Fibroblast of mammary gland (primary cell): ENCODE results near the gene MCM9.

Experiments
- DNase-seq: peaks from one replicate; pipeline ENCODE4 v3.0.0-alpha.2; 2010; ENCODE audit warnings: low read depth
- H3K4me3 ChIP-seq: 2 replicates; pipeline ENCODE4 v1.5.1; 2011; ENCODE audit warnings: low read depth, mild to moderate bottlenecking, low read length, moderate library complexity; ENCODE audit not compliant: control insufficient read depth
- TF ChIP-seq, protein P1 (sequence below): conservative IDR thresholded peaks from 2 replicates; pipeline ENCODE4 v1.5.1; 2011; ENCODE audit warnings: low read depth, low read length, inconsistent platforms; ENCODE audit not compliant: control insufficient read depth, insufficient read depth

Gene MCM9

DNA sequence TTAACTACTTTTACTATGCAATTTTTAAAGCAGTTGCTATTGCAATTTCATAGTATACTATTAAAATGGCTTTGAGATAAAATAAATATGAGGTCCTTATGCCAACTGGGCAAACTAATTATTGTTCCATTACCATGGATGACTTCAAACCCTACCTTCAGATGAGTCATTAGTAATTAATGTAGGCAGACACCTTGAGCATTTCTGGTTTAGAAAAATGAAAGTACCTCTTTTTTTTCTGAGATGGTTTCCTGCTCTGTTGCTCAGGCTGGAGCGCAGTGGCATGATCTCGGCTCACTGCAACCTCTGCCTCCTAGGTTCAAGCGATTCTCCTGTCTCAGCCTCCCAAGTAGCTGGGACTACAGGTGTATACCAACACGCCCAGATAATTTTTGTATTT lies 29.1 kb downstream of the MCM9 start:
- TF ChIP-seq, protein P1, sequence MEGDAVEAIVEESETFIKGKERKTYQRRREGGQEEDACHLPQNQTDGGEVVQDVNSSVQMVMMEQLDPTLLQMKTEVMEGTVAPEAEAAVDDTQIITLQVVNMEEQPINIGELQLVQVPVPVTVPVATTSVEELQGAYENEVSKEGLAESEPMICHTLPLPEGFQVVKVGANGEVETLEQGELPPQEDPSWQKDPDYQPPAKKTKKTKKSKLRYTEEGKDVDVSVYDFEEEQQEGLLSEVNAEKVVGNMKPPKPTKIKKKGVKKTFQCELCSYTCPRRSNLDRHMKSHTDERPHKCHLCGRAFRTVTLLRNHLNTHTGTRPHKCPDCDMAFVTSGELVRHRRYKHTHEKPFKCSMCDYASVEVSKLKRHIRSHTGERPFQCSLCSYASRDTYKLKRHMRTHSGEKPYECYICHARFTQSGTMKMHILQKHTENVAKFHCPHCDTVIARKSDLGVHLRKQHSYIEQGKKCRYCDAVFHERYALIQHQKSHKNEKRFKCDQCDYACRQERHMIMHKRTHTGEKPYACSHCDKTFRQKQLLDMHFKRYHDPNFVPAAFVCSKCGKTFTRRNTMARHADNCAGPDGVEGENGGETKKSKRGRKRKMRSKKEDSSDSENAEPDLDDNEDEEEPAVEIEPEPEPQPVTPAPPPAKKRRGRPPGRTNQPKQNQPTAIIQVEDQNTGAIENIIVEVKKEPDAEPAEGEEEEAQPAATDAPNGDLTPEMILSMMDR, result no peak
- DNase-seq, result no peak
- H3K4me3 ChIP-seq, result no peak overlapping the region

GRCh38 chr6:118905084-118905483 lies 29.9 kb downstream of the MCM9 start:
- TF ChIP-seq, protein P1, result no peak
- no peak for DNase-seq
- H3K4me3 ChIP-seq, result no peak overlapping the region

DNA sequence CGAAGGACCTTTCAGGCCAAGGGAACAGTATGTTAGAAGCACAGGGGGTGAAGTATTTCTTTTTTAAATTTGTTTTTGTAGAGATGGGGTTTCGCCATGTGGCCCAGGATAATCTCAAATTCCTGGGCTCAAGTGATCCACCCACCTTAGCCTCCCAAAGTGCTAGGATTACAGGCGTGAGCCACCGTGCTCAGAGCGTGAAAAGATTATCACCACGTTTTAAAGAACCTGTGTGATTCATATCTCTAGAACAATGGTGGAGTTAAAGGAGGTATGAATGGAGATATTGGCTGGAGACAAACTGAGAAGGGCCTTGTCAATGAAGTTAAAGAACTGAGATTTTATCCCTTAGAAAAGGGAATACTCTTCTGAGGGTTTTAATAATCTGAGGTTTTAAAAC lies 31.3 kb downstream of the MCM9 start:
- TF ChIP-seq, protein P1, result no peak
- no peak for DNase-seq
- no peak overlapping the region for H3K4me3 ChIP-seq

GRCh38 chr6:118903138-118903537 lies 31.8 kb downstream of the MCM9 start:
- no peak overlapping the region for H3K4me3 ChIP-seq
- DNase-seq, result no peak
- TF ChIP-seq, protein P1, result no peak

DNA sequence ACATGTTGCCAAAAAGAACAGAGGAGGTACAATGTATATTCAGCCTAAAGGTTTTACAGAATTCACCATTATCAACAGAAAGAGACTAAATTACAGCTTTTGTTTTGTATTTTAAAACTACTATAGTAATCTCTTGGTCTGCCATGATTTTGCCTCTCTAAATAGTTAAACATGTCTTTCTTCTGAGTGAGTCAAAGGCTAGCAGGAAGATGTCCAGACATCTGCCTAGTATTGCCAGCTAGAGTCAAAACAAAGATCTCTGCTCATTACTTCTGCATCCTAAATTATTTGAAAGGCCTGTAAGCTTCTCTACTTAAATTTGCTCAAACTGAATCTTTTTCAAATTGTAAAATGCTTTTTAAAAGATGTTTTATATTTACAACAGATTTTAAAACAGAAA lies 32.2 kb downstream of the MCM9 start:
- no peak overlapping the region for H3K4me3 ChIP-seq
- TF ChIP-seq, protein P1, result no peak
- peak; percentile 41 for DNase-seq

DNA sequence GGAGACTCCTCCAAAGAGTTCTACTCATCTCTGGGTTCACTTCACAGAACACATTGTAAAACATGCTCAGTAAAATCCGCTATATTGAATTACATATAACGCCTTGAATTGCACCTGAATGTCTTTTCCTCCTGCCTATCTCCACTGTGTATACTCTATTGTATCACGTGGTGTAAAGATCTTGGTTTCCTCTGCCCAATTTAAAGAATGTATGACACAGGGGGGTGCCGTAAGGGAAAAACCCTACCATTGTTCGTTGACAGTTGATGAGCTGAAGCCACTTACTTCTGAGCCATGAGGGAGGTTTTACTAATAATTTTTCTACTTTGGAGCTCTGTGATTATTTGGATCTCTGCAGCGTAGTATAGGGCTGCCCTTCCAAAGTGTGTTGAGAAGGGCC lies 35.0 kb downstream of the MCM9 start:
- DNase-seq, result no peak
- H3K4me3 ChIP-seq, result no peak overlapping the region
- TF ChIP-seq, protein P1, result no peak

GRCh38 chr6:118897386-118897785 lies 37.6 kb downstream of the MCM9 start:
- DNase-seq, result no peak
- no peak overlapping the region for H3K4me3 ChIP-seq
- TF ChIP-seq, protein P1, result no peak
